A549 treated with CpdA at 1 μM for 4 hours (cell line): ENCODE measurements around the gene KLHL8. TPM values are rescaled to one million over a fixed set of nuclear protein-coding genes. Genes with fewer than 3 reads are reported as not detected.

Experiments used
- total RNA-seq: library from RNA; stranded (reverse); fragments of 200-300 nt; extraction: Qiagen RNA extraction; gene quantifications from 5 replicates; pipeline ENCODE4 v1.2.3, GENCODE V29; 2022; ENCODE audit warnings: low read depth

KLHL8 gene
- total RNA-seq: 4.7 to 6.7 TPM (median 5.1 TPM) in 5 replicates

GRCh38 chr4:87220094-87220822 lies at the start of gene KLHL8:
TSS of gene KLHL8 (minus strand) at chr4:87220618. CDS start at chr4:87195539, 25,079 bp downstream.

Other genes starting within 250 kb of the KLHL8 start
- gene HSD17B13, start 102.3 kb upstream of the KLHL8 start, total RNA-seq: 0.05 to 0.12 TPM (median 0.09 TPM) in 4 of 5 replicates, not detected in the other
- 44.2 to 51.1 TPM (median 48.1 TPM) in 5 replicates for gene HSD17B11, start 170.6 kb upstream of the KLHL8 start, total RNA-seq
- 23.7 to 28.0 TPM (median 25.1 TPM) in 5 replicates for gene NUDT9, start 202.0 kb upstream of the KLHL8 start, total RNA-seq